ENCODE results near the gene CPLX3.

The CPLX3 gene

DNA sequence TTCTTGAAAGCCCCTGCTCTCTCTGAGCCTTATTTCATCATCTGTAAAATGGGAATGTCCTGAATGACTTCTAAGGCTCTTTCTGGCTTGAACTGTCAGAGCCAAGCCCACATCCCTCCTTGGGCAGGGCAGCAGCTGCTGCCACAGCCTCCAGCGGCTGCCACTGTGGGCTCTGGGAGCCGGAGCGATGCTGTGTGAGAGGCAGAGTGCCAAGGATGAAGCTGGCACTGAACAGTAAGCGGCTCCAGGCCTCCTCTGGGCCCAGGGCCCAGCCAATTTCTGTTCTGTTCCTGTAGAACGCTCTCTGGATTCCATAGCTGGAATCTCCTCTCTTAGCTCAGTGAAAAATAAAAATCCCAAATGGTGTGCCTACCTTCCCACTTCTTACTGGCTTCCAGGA, 4.4 kb downstream of the CPLX3 start:
- DNase-seq: no peak

DNA sequence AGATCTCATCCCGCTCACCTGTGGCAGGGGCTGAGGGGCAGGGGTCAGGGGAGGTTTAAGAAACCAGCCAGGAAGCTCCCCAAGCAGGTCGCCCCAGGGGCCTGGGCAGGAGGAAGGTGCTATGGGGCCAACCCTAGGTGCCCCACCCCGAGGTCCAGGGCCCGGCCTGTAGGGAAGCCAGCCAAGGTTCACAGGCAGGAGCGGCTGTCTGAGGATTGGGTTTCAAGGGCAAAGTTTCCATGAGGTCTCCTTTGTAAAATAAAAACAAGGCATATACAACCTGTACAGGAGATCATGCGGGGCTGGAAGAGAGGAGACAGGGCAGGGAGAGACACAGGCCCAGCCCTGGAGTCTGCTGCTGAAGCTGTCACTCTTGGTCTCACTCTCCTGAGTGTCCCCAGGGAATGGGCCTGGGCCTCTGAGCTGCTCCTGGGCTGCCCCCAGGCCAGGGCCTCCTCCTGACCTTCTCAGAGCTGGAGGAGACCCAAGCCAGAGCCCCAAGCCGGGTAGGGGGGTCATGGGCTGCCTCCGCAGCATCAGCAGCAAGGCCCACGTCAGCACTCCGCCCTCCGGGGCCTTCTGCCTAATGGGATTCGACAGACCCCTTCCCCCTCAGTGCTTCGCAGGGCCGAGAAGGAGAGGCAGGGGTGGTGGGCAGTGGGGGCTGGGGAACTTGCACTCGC, 5.5 kb downstream of the CPLX3 start:
- no peak for DNase-seq

DNA sequence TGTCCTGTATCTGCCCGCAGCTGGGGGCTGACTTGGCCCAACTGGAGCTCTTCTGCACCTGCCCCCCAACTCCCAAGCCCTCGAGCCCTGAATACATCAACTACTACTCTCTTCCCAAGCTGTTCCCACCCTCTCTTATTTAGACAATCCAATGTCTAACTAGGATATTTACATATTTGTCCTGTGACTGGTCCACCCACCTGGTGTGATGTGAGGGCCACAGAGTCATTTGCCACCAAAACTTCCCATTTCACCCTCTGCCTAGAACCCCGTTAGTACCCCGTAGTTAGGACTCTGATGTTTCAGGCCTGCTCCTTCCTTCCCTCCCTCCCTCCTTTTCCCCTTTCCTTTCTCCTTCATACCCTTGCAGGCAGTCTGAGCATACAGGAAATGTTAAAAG, 6.4 kb downstream of the CPLX3 start:
- DNase-seq: no peak

DNA sequence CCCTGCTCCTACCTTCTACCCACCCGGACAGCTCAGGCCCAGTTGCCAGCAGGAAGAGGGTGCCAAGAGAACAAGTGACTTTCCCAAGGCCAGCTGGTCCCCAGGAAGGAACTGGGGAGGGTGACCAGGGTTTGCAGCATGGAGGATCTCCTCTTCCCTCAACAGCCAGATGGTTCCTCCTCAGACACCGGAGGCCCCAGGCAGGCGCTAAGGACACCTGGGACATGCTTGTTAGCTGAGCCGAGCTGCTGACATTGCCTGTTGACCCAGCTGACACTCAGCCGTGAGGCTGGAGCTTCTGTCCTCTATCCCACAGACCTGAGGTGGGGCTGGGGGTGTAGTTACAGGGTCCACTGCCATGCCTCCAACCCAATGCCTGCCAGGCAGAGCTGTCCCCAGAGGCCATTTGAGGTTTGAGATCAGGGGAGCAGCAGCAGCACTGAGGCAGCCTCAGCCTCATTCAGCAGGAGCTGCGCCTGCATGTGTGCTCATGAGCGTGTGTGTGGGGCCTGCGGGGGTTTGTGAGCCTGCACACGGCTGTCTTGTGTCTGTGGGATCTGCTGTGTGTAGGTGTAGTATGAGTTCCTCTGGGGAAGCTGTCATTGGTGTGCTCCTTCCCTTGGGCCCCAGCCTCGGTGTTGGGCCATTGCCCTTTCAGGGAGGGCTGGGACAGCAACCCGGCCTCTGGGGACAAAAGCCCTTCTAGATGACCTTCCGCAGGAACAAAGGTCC, 7.1 kb downstream of the CPLX3 start:
- DNase-seq: no peak

DNA sequence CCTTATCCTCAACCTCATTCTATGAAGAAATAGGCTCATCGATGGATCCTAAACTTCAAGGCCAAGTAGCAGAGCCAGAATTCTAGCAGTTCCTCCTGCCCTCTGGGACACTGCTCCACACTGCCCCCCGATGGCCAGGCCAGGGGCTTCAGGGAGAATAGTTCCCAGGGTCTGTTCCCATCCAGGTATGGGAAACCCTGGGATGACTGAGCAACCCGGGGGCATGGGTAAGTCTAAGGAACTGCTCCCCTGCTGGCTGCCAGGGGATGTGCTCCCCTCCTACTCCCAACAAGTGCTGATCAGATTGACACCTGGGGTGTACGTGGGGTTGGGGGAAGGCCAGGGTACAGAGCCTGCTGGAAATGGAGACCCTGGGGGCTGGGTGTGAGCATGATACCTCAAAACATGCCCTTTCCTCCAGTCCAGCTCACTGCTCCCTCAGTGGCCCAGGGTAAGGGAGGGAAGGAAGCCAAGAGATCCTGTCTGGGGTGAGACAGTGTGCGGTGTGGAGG, 8.9 kb downstream of the CPLX3 start:
- no peak for DNase-seq

DNA sequence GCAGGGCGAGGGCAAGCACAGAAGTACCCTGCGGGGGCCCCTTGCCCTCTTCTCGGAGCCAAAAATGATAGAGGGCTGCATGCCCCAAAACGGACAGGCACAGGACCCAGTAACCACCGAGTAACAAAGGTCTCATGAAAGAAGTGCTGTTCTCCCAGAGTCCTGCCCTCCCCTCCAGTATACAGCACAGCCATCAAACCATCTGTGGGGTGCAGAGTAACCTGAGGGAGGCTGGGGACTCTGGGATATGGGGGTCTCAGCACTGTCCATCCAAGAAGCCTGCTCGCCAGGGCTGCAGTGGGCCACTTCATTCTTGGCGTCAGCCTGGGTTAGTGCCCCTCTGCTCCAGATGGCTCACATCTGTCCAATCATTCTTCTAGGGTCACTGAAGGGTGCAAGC, 10.4 kb downstream of the CPLX3 start:
- DNase-seq: no peak

DNA sequence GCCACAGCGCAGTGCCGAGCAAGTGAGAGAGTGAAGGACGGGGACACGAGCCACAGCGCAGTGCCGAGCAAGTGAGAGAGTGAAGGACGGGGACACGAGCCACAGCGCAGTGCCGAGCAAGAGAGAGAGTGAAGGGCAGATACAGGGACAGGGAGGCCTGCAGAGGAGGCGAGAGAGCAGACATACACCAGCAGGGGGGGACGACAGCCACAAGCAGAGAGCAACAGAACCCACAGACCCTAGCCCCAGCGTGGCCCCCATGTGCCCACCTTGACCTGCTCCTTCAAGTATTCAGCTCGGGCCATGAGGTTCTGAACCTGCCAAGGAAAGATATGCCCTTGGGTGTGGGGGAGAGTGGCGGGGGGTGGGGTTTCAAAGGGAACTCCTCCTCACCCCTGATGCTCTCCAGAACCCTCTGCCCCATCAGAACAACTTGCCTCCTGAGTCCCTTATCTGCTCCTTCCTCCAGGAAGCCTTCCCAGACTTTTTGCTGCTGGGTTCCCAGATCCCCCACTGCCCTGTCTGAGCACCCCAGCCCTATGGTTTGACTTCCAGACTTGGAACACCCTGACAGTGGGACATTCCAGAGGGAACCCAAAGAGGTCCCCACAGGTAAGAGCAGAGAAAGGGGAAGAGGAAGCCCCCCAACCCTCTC, 11.2 kb downstream of the CPLX3 start:
- DNase-seq: no peak

DNA sequence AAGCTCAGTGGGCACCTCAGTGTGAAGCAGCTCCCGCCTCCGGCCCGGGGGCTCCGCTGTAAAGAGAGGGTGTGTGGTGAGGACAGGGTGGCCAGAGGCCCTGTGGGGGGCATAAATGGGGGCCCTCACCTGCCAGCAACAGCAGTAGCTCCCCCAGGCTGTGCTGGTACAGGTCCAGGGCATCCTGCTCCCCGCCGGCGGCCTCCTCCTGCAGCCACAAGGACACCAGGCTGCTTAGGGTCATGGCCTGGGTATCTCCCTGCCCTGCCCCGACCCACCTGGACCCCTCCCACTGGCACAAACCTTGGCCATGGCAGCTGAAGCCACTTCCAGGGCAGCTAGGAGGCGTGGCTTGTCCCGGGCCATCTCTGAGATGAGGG, 11.7 kb downstream of the CPLX3 start:
- DNase-seq: no peak

DNA sequence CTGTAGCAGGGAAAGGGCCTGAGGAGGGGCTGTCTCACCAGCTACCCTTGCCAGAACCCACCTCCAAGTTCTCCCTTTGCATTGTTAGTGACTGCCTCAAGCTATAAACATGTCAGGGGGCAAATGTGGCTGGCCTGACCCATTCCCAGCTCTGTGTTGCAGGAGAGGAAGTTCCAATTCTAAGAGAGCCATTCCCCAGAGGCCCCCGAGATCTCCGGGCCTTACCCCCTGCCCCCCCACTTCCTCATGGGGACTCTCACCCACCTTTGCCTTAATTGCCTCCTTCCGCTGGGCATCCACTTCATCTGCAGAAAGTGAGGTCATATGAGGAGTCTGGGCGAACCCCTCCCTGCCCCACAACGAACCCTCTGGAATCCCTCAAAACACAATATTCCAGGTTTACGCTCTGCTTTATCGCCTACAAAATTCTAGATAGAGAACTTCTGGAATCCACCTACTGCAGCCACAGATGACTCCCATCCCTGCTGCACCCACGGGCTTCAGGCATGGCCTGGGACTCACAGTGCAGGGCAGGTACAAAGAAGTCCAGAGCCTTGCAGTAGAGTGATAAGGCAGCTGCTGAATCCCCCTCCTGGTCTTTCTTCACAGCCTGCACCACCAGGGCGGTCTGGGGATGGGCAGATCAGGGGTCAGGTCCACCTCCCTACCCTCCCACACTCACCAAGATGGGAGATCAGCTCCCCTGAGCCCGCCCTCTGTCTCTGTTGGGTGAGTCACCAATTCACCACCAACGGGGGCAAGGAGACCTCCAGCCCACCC, 12.5 kb downstream of the CPLX3 start:
- no peak for DNase-seq

DNA sequence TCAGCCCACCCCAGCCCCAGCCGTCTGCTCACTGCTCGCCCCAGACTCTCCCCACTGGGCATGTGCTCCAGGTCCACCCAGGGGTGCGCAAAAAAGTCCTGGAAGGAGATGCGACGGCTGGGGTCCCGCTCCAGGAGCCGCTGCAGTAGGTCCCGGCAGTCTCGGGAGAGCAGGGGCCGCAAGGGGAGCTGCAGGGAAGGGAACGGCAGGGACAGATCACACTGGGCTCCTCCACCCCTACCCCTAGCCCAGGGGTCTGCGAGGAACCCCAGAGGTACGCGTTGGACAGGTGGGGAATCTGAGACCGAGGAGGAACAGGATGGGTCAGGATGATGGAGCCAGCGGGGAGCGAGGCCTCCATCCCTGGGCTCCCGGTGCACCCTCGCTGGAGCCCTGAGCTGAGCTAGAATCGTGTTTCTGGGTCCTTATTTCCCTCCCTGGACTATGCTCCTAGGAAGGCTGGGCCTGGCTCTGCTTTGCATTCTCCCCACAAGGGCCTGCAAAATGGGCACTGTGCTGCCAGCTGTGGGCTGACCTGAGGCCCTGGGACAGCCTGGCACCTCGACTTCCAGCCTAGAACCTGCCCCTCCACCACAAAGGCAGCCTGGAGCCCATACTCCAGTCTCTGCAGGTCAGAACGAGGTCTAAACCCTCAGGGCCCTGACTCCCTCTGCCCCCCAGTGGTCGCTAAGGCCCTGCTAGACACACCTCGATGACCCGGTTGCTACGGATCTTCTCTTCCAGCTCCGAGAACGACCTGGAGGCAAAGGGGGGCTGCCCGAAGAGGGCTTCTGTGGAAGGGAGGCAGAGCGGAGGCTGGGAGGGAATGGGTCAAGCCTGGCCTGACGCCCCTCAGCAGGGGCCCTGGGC, 13.3 kb downstream of the CPLX3 start:
- DNase-seq: no peak

DNA sequence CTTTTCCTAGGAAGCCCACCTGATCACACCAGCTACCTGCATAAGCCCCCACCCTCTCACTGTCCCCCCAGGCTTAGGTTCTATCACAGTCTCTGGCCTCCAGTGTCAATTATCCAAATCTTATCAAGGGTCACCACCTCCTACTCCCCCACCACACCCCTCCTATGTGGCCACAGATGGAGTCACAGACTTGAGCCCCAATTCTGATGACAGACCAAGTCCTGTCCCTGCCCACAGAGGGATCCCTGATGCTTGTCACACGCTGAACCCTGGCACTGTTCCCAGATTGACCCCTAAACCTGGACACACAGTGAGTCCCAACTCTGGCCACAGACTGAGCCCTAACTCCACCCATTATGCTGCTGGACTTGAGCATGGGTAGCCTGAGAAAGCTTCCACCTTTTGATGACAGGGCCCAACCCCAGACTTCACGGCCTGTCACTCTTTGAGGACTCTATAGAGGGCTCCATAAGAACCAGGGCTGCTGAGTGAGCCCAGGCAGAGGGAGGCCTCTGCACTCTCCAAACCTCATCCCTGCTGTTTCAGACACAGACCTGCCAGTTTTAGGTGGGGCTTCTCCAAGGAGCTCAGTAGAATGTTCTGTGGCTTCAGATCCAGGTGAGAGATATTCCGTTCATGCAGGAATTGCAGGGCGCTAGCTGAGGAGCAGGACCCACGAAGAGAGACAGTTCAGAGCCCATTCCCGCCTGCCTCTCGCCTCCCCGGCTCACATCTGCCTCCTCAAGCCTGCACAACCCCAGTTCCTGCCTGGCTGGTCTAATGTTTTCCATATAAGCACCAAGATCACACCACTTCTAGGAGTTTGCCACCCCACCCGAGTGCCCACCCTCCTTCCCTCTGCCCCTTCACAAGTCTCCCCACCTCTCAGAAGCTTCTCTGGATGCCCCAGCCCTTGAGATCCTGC, 14.7 kb downstream of the CPLX3 start:
- DNase-seq: no peak

DNA sequence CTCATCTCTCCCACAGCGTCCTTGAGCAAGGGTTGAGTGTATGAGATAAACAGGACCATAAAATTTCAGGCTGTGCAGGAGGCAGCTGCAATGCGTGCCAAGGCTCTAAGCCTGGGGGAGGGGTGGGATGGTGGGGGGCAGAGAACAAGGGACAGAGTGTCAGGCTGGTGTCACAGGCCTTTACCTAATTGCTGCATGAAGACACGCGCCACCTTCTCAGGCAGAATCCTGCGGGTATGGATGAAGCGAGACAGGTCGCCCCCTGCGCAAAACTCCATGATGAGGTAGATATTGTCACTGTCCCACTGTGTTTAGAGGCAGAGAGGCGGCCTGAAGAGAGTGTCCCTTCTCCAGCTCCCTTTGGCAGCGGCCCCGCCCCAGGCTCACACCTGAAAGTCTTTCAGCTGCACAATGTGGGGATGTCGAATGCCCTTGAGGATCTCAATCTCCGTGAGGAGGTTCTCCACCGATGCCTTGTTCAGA, 15.5 kb downstream of the CPLX3 start:
- DNase-seq: no peak

DNA sequence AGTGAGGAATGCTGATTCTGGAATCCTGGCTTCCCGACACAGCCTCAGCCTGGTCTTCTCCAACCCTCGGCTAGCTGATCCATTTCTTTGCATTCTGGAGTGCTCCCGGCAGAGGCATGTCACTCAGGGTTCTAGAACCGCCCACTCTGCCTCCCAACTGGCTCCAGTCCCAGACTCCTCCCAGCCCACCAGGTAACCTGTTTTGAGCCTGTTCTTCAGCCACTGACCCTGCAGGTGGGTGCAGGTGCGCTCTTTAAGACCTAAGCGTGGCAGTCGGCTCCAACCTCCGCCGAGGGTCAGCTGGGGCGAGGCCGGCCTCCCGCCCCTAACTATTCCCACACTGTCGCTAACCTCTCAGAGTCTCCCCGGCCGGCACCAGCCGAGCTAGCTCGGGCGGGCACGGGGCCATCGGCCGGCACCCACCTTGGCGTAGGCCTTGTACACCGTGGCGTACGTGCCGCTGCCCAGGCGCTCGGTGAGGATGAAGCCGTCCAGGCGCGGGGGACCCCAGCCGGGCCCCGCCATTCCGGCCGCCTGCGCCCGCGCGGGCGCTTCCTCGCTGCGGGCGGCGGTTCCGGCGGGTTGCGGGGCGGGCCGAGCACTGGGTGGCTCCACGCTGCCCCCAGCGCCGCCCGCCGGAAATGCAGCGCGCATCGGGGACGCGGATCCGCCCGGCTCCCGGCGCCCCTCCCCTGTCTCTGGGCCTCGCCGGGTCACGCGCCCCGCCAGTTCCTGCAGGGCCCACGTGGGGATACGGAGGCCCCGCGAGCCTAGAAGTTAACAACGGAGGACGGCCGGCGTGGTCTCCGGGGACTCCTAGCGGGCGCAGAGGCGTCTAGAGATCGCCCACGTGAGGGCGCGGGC, 16.4 kb downstream of the CPLX3 start, which contains the start of gene ULK3:
TSS of gene ULK3 (minus strand) at position 576 of the 864 bp plus-strand sequence. CDS start at position 525, 51 bp downstream.
- DNase-seq: peak; percentile 67

DNA sequence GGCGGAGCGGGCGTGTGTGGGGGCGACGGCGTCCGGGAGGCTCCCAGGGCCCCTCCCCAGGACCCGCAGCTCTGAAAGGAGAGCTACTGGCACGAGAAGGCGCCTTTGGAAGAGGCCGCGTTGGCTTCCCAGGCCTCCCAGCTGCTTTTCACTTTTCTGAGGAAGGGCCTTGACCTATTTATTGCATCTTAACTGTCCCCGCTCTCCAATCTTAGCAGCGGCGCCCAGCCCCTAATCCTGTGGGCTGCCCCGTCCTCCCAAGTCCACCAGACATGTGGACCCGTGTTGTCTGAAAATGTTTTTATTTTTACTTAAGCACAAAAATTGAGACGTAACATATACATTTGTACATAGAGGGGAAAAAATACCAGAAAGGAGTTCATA, 17.0 kb downstream of the CPLX3 start:
- no peak for DNase-seq

DNA sequence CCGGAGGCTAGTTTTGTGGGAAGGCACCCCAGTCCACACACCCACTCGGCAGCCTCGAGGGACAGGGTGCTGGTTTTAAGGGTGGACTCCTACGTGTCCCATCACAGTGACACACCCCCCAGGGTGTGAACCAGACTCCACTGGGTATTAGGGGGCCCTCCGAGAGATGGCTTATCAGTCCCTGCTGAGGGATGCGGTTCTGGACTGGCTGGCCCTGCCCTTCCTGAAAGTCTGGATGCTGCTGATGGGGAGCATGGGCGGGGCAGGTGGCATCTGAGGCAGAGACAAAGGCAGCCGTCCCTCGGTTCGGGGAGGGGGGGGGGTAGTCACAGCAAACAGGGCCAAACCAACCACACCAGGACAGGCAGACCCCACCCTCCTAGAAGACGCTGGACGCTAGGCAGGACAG, 17.5 kb downstream of the CPLX3 start:
- DNase-seq: no peak

DNA sequence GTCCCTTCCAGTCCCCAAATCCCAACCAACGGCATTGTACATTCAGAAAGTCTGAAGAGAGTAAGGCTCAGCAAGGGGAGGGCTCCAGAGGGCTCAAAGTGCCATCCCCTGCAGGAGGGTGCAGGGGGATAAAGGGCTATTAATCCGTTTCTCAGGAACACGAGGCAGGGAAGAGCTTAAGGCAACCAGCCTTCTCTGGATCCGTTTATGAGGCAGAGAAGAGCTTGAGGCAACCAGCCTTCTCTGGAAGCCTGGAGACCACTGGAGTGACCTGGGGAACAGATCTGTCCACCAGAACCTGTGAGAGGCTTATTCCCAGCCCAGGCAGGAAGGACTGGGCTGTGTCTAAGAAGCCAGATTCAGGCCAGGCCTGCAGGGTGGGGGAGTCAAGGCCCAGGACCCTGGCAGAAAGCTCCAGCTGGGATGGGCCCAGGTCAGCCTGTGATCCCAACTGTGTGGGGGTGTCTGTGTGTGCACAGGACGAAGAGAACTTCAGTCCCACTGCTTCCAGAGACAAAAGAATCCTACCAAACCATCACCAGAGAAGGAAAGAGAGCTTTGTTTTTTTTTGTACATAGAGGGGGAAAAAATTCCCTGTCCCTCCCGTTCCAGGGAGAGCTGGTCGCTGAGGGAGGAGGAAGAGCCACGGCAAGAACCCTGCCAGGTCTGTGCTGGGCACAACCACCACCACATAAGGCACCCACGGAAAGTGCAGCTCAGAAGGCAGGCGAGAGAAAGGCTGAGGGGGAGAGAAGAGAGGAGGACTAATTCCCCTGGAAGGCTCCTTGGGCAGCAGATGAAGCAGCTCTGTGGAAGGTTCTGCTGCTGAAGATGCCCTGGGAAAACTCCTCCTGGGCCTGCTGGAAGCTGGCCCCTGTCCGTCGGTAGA, 18.1 kb downstream of the CPLX3 start:
- no peak for DNase-seq

DNA sequence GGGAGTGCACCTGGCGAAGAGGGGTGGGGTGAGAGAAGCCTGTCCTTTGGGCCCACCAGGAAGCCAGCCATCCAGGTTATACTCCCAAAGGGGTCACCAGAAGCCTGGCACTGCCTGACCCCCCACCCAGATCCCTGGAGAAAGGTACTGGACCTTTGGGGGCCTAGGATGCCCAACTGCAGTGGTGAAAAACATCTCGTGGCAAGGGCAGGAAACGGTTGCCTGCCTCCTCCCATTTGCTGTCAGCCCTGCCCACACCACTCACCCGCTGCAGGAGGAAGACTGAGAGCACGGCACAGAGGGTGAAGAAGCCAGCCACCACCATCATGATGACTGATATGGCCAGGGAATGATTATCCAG, 18.8 kb downstream of the CPLX3 start:
- DNase-seq: no peak

DNA sequence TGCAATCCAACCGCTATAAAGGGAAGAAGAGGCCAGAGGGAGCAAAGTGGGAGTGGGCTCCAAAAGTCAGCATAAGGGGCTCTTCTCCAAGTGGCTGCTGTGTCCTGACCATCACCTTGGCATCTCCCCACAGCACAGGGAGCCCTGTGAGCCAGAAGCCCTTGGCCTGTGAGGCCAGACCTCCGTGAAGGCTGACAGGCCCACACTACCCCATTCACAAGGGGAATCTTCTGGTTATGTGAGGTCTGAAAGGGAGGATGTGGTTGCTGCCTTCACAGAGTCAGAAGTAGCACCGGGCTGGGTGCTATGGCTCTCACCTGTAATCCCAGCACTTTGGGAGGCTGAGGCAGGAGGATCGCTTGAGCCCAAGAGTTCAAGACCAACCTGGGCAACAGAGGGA, 19.2 kb downstream of the CPLX3 start:
- DNase-seq: no peak

DNA sequence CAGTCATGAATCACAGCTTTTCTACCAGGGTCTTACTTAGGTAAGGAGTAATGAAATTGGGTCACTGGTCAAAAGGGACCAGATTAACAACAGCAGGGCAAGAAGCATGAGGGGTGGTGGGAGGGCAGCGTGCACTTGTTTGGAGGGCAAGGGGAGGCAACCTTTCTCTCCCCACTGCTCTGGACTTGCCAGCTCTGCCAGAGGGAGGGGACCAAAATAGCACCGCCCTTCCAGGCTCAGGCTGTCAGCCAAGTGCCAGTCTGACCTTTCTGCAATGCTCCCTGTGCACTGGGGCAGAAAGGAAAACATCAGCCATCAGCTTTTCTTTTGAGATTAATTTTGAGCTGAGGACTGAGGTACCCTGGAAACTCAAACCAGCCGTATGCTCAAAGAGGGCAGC, 21.0 kb downstream of the CPLX3 start:
- no peak for DNase-seq

All from NCI-H2029 (cell line).